T-helper 22 cell (primary cell): ENCODE results near the gene IL1R2.

Experiments
- DNase-seq: peaks from one replicate; pipeline ENCODE4 v3.0.0-alpha.2; 2020; ENCODE audit warnings: low read depth

The IL1R2 gene

GRCh38 chr2:102022884-102023539 is 31.3 kb downstream of the IL1R2 start:
- DNase-seq, result no peak

- no peak for DNase-seq
Measured at GRCh38 chr2:102024410-102024809, 32.6 kb downstream of the IL1R2 start.

- DNase-seq, result no peak
Measured at GRCh38 chr2:102025016-102025501, 33.3 kb downstream of the IL1R2 start.

- no peak for DNase-seq
Measured at GRCh38 chr2:102025583-102026267, 34.0 kb downstream of the IL1R2 start.

GRCh38 chr2:102027036-102027980 is 35.5 kb downstream of the IL1R2 start:
- no peak for DNase-seq

GRCh38 chr2:102028470-102028869 is 36.7 kb downstream of the IL1R2 start:
- no peak for DNase-seq

- DNase-seq, result no peak
Measured at GRCh38 chr2:102029405-102029804, 37.6 kb downstream of the IL1R2 start.

- no peak for DNase-seq
Measured at GRCh38 chr2:102029952-102030351, 38.2 kb downstream of the IL1R2 start.

GRCh38 chr2:102030502-102030854 is 38.7 kb downstream of the IL1R2 start:
- no peak for DNase-seq

- DNase-seq, result no peak
Measured at GRCh38 chr2:102030855-102031527, 39.2 kb downstream of the IL1R2 start.

GRCh38 chr2:102032368-102033030 is 40.7 kb downstream of the IL1R2 start:
- DNase-seq, result no peak

GRCh38 chr2:102033031-102033749 is 41.4 kb downstream of the IL1R2 start:
- DNase-seq, result no peak

- DNase-seq, result no peak
Measured at GRCh38 chr2:102033750-102034682, 42.3 kb downstream of the IL1R2 start.

- DNase-seq, result no peak
Measured at GRCh38 chr2:102034683-102035548, 43.2 kb downstream of the IL1R2 start.

GRCh38 chr2:102037681-102038080 is 45.9 kb downstream of the IL1R2 start:
- no peak for DNase-seq

- DNase-seq, result no peak
Measured at GRCh38 chr2:102040229-102040628, 48.5 kb downstream of the IL1R2 start.

GRCh38 chr2:102041351-102041750 is 49.6 kb downstream of the IL1R2 start:
- DNase-seq, result no peak

- DNase-seq, result no peak
Measured at GRCh38 chr2:102042196-102043081, 50.7 kb downstream of the IL1R2 start.
